Measurements from ENCODE around the gene TLR5.
"Not testable (repeated sequence)": the region's sequence is repeated elsewhere in the genome, so short reads cannot be mapped to it uniquely, and the experiment has no call there.

Gene TLR5, protein sequence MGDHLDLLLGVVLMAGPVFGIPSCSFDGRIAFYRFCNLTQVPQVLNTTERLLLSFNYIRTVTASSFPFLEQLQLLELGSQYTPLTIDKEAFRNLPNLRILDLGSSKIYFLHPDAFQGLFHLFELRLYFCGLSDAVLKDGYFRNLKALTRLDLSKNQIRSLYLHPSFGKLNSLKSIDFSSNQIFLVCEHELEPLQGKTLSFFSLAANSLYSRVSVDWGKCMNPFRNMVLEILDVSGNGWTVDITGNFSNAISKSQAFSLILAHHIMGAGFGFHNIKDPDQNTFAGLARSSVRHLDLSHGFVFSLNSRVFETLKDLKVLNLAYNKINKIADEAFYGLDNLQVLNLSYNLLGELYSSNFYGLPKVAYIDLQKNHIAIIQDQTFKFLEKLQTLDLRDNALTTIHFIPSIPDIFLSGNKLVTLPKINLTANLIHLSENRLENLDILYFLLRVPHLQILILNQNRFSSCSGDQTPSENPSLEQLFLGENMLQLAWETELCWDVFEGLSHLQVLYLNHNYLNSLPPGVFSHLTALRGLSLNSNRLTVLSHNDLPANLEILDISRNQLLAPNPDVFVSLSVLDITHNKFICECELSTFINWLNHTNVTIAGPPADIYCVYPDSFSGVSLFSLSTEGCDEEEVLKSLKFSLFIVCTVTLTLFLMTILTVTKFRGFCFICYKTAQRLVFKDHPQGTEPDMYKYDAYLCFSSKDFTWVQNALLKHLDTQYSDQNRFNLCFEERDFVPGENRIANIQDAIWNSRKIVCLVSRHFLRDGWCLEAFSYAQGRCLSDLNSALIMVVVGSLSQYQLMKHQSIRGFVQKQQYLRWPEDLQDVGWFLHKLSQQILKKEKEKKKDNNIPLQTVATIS

DNA sequence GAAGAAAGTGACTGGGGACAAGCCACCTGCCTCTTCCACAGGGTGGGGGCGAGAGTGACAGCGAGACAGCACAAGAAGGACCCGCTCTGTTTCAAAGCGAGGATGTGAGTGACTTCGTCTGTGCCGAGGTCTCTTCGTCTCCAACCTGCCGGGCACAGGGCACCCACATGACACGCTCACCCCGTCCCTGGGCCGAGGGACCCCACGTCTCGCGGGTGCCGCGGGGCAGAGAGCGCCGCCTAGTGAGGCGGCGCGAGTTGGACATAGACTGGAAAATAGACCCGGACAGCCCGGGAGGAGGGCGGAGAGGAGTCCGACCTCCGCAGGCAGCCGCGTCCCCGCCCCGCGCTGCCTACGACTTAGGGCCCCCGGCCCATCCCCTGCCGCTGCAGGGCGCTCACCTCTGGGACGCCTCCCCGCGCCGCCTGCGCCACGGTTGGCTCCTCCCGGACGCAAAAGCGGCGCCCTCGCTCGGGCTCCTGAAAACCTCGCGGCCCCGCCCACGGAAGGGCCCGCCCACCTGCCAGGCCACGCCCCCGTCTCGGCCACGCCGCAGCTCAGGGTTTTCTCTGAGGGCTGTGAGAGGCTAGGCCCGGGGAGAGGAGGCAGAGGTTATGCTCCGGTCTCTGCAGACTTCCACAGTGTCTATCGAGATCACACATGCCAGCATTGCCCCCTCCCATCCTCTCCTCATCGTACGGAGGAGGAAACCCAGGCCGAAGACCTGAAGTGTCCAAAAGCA, at the start of gene TLR5:
Gene TLR5 (minus strand): TSS at position 454 of the 742 bp plus-strand sequence. CDS start 30,217 bp downstream, outside the sequence.
- DNase-seq, result peak in 49 of 51 donors; percentile 3 to 78 (median 53)

- DNase-seq, result no peak
These were observed 47.1 kb upstream of the TLR5 start for GRCh38 chr1:223189903-223190724.

DNA sequence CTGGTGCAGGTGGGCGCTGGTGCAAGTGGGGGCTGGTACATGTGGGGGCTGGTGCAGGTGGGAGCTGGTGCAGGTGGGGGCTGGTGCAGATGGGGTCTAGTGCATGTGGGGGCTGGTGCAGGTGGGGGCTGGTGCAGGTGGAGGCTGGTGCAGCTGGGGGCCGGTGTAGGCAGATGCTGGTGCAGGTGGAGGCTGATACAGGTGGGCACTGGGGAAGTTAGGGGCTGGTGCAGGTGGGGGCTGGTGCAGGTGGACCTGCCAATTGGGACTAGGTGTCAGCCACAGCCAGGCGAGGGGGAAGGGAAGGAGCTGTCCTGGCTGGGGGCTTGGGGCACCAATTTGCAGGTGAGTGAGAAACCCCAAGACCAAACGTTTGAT, 46.5 kb upstream of the TLR5 start:
- DNase-seq, result no peak

- no peak for DNase-seq
These were observed 45.7 kb upstream of the TLR5 start for GRCh38 chr1:223188618-223189356.

- DNase-seq, result no peak
These were observed 43.8 kb upstream of the TLR5 start for GRCh38 chr1:223186800-223187199.

GRCh38 chr1:223183268-223183862, 40.3 kb upstream of the TLR5 start:
- no peak for DNase-seq

- peak in 3 of 51 donors; percentile 1 to 14 (median 14) for DNase-seq
These were observed 37.8 kb upstream of the TLR5 start for GRCh38 chr1:223180731-223181321.

DNA sequence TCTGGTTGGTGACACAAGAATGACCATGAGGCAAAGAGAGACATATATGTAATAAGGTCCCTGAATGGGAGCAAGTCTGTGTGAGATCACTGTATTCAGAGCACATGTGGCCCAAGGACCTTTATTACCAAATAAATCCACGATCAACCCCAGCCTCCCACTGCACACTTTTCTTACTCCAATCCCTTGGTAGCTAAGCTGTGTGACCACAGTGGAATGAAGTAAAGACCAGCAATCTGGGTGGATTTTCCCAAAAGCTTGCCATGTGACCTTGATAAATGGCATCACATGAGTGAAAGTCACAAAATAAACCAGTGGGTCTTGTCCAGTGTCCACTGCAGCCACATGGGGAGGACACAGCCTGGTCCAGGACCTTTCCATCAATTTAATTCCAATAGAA, 36.7 kb upstream of the TLR5 start:
- no peak for DNase-seq

DNA sequence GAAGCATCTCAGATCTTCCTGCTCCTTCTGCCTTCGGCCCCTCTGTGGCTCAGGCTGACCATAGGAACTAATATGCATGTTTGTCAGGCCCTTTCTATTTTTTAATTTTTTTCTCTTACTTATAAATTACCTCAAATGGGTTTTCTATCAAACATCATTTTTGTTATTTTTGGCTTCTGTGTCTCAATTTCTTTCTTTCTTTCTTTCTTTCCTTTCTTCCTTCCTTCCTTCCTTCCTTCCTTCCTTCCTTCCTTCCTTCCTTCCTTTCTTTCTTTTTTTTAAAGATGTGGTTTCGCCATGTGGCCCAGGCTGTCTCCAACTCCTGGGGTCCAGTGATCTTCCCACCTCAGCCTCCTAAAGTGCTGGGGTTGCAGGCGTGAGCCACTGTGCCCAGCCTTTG, 36.2 kb upstream of the TLR5 start:
- no peak for DNase-seq

DNA sequence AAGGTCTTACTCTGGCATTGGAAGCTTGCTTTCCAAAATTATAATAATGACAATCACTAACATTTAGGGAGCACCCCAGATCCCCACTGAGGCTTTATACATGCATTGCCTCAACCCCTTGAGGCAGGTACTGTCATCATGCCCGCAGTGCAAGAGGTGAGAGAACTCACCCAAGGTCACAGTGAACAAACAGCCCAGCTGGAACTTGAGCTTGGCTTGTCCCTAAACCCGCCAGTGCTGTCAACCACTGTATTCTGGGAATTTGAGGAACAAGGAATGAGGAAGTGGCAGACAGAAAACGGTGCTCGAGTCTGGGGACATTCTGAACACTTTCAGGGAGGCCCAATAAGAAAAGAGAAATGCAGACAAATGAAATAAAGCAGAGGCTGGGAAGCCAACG, 34.6 kb upstream of the TLR5 start:
- peak in 9 of 51 donors; percentile 3 to 25 (median 9) for DNase-seq

- DNase-seq, result no peak
These were observed 33.4 kb upstream of the TLR5 start for GRCh38 chr1:223176437-223176836.

GRCh38 chr1:223175633-223176032, 32.6 kb upstream of the TLR5 start:
- DNase-seq, result peak in 5 of 51 donors; percentile 2 to 24 (median 8)

GRCh38 chr1:223175032-223175431, 32.0 kb upstream of the TLR5 start:
- DNase-seq, result no peak

DNA sequence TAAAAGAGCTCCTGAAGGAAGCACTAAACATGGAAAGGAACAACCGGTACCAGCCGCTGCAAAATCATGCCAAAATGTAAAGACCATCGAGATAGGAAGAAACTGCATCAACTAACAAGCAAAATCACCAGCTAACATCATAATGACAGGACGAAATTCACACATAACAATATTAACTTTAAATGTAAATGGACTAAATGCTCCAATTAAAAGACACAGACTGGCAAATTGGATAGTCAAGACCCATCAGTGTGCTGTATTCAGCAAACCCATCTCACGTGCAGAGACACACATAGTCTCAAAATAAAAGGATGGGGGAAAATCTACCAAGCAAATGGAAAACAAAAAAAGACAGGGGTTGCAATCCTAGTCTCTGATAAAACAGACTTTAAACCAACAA, 26.4 kb upstream of the TLR5 start:
- DNase-seq, result not testable (repeated sequence)

DNA sequence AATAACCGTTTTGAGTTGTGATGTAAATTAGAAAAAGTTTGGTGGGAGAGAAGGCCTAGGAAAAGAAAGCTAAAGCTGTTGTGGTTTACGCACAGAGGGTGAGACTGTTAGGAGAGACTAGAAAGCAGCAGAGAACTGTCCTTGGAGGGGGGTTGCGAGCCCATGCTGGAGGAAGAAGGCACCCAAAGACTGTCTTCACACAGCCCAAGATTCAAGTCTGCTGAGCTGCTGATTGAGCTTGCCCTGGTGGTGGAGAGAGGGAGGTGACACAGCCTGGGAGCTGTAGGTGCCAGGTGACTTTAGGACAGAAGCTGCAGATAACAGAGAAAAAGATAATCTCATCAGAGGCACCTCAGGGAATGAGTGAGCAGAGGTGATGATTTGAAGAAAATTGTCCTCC, 18.3 kb upstream of the TLR5 start:
- DNase-seq, result no peak

GRCh38 chr1:223156343-223156742, 13.3 kb upstream of the TLR5 start:
- no peak for DNase-seq

GRCh38 chr1:223155153-223155552, 12.1 kb upstream of the TLR5 start:
- no peak for DNase-seq

DNA sequence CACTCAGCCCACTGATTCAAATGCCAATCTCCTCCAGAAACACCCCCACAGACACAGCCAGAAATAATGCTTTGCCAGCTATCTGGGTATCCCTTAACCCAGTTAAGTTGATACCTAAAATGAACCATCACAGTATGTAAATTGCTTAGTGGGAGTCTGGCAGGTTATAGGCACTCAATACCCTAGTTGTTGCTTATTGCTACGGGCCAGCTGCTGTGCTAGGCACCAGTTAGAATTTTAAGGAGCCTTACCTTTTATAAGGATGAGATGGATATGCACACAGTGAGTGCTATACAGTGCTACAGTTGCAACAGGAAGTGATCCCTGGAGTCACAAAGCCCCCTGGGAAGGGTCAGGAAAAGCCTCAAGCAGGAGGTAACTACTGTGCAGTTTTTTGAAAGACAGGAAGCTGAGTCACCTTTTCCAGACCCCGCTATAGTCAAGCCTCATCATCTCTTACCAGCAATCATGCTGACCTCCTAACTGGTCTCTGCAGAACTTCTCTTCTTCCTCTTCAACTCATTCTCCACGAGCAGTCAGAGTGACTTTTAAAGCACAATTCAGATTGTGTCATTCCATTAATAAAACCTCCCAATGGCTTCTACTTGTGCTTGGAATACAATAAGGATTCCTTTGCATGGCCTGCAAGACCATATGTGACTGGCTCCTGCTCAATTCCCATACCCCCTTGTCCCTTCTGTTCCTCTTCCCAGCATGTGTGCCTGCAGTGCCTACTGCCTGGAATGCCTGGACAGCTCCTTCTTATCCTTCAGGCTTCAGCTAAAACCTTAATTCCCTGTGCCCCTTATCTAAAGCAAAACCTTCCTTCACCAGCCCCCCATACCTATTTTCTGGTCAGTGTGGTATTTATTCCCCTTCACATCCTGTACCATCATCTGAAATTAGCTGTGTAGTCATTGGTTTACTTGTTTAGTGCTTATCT, 10.4 kb upstream of the TLR5 start:
- no peak for DNase-seq
